CD4-positive, CD25-positive, alpha-beta regulatory T cell (primary cell): ENCODE data around the gene TRIM74. TPM values are rescaled to one million over a fixed set of nuclear protein-coding genes. Genes with fewer than 3 reads are reported as not detected.
"Not testable (repeated sequence)": the region's sequence is repeated elsewhere in the genome, so short reads cannot be mapped to it uniquely, and the experiment has no call there.

ENCODE experiments used
- ATAC-seq, 2 donors: fragments of 150-1000 bp; cut with Tn5 transposase; one replicate each; pipeline ENCODE4 v1.10.0; 2021; ENCODE audit warnings: low read depth in 2 of 2, moderate number of reproducible peaks in 2 of 2, moderate library complexity in 1 of 2
- DNase-seq, 3 donors: peaks; one replicate each; pipeline versions ENCODE4 v3.0.0 to v3.0.0-alpha.2; 2012 to 2022; ENCODE audit warnings: mixed read lengths in 1 of 3
- H3K27ac ChIP-seq: one replicate; pipeline ENCODE4 v1.7.0; 2013; ENCODE audit warnings: mild to moderate bottlenecking, low read length; ENCODE audit not compliant: insufficient read depth, poor library complexity, severe bottlenecking
- H3K27me3 ChIP-seq: one replicate; pipeline ENCODE4 v1.7.0; 2013; ENCODE audit warnings: low read length; ENCODE audit not compliant: control insufficient read depth, insufficient read depth
- H3K36me3 ChIP-seq: one replicate; pipeline ENCODE4 v1.7.0; 2013; ENCODE audit warnings: mild to moderate bottlenecking, low read length, moderate library complexity; ENCODE audit not compliant: control insufficient read depth, insufficient read depth
- H3K4me1 ChIP-seq: 2 replicates; pipeline ENCODE4 v1.7.0; 2013; ENCODE audit warnings: mild to moderate bottlenecking, low read length; ENCODE audit not compliant: insufficient read depth, control insufficient read depth, poor library complexity, severe bottlenecking
- H3K4me3 ChIP-seq: one replicate; pipeline ENCODE4 v1.7.0; 2013; ENCODE audit warnings: low read depth, mild to moderate bottlenecking, low read length, moderate library complexity
- H3K9me3 ChIP-seq, 2 experiments: 1 replicate in 1 of 2; 2 replicates in 1 of 2; pipeline ENCODE4 v1.7.0; 2013; ENCODE audit warnings: low read length in 2 of 2, mild to moderate bottlenecking in 1 of 2, moderate library complexity in 1 of 2; ENCODE audit not compliant: control insufficient read depth in 2 of 2
- H3K27ac Mint-ChIP-seq, 3 donors: one replicate each; pipeline ENCODE4 v1.8.0; 2020 to 2022; ENCODE audit warnings: mild to moderate bottlenecking in 3 of 3, mixed read lengths in 3 of 3, moderate library complexity in 2 of 3
- H3K27me3 Mint-ChIP-seq: one replicate; pipeline ENCODE4 v1.8.0; 2022; ENCODE audit warnings: mild to moderate bottlenecking, mixed read lengths
- H3K36me3 Mint-ChIP-seq: one replicate; pipeline ENCODE4 v1.8.0; 2020; ENCODE audit warnings: mixed read lengths
- H3K4me1 Mint-ChIP-seq, 4 donors: one replicate each; pipeline ENCODE4 v1.8.0; 2020 to 2022; ENCODE audit warnings: mixed read lengths in 4 of 4, mild to moderate bottlenecking in 1 of 4
- H3K4me3 Mint-ChIP-seq, 4 donors: one replicate each; pipeline ENCODE4 v1.8.0; 2020 to 2022; ENCODE audit warnings: mild to moderate bottlenecking in 4 of 4, mixed read lengths in 4 of 4, moderate library complexity in 3 of 4
- H3K9me3 Mint-ChIP-seq, 7 donors: one replicate each; pipeline ENCODE4 v1.8.0; 2020 to 2022; ENCODE audit warnings: mixed read lengths in 7 of 7, mild to moderate bottlenecking in 3 of 7, moderate library complexity in 2 of 7
- polyA plus RNA-seq, 4 donors: library from polyadenylated mRNA; unstranded; fragments of 300-500 nt; fragmentation: Illumina TruSeq; gene quantifications; one replicate each; pipeline ENCODE4 v1.2.3, GENCODE V29; 2021
- total RNA-seq: library from RNA; stranded (reverse); gene quantifications from one replicate; pipeline ENCODE4 v1.2.3, GENCODE V29; 2022

Gene TRIM74
- total and polyA plus RNA-seq, 5 donors from 2014 or later = 3.3 TPM; not detected in 4

- not testable (repeated sequence) for H3K4me1 ChIP-seq, H3K4me3 Mint-ChIP-seq, H3K4me1 Mint-ChIP-seq, H3K27ac Mint-ChIP-seq, H3K9me3 ChIP-seq, H3K36me3 Mint-ChIP-seq, H3K27me3 ChIP-seq, ATAC-seq, DNase-seq, H3K9me3 Mint-ChIP-seq, H3K27me3 Mint-ChIP-seq, H3K27ac ChIP-seq, H3K4me3 ChIP-seq, H3K36me3 ChIP-seq
Observed at GRCh38 chr7:72966892-72967291, 2.4 kb downstream of the TRIM74 start.

GRCh38 chr7:72965186-72965975 lies 3.9 kb downstream of the TRIM74 start:
- H3K4me3 ChIP-seq, DNase-seq, H3K27me3 Mint-ChIP-seq, H3K4me1 Mint-ChIP-seq, H3K9me3 Mint-ChIP-seq, H3K27ac ChIP-seq, H3K4me3 Mint-ChIP-seq, H3K36me3 Mint-ChIP-seq, H3K27me3 ChIP-seq, H3K4me1 ChIP-seq, H3K36me3 ChIP-seq, H3K27ac Mint-ChIP-seq, H3K9me3 ChIP-seq: not testable (repeated sequence)
- ATAC-seq = peak; percentile 79 to 83

- H3K27me3 ChIP-seq, H3K4me1 Mint-ChIP-seq, H3K4me3 Mint-ChIP-seq, H3K9me3 ChIP-seq, H3K27ac Mint-ChIP-seq, H3K27me3 Mint-ChIP-seq, H3K36me3 ChIP-seq, H3K4me3 ChIP-seq, H3K27ac ChIP-seq, H3K4me1 ChIP-seq, H3K36me3 Mint-ChIP-seq, ATAC-seq, H3K9me3 Mint-ChIP-seq, DNase-seq: not testable (repeated sequence)
Observed at GRCh38 chr7:72963056-72963455, 6.2 kb downstream of the TRIM74 start.

- not testable (repeated sequence) for H3K9me3 Mint-ChIP-seq, H3K27ac ChIP-seq, H3K27ac Mint-ChIP-seq, H3K9me3 ChIP-seq, ATAC-seq, H3K36me3 ChIP-seq, DNase-seq, H3K27me3 Mint-ChIP-seq, H3K4me3 Mint-ChIP-seq, H3K36me3 Mint-ChIP-seq, H3K4me1 ChIP-seq, H3K27me3 ChIP-seq, H3K4me3 ChIP-seq, H3K4me1 Mint-ChIP-seq
Observed at GRCh38 chr7:72961346-72961650, 8.0 kb downstream of the TRIM74 start.

- H3K4me1 ChIP-seq, H3K4me1 Mint-ChIP-seq, H3K27ac Mint-ChIP-seq, H3K9me3 ChIP-seq, ATAC-seq, H3K9me3 Mint-ChIP-seq, H3K4me3 Mint-ChIP-seq, H3K27me3 ChIP-seq, H3K36me3 ChIP-seq, DNase-seq, H3K27me3 Mint-ChIP-seq, H3K4me3 ChIP-seq, H3K27ac ChIP-seq, H3K36me3 Mint-ChIP-seq: not testable (repeated sequence)
Observed at GRCh38 chr7:72960626-72961345, 8.5 kb downstream of the TRIM74 start.

GRCh38 chr7:72960029-72960428 lies 9.2 kb downstream of the TRIM74 start:
- not testable (repeated sequence) for H3K27ac Mint-ChIP-seq, H3K9me3 Mint-ChIP-seq, H3K27ac ChIP-seq, H3K4me1 Mint-ChIP-seq, H3K4me3 Mint-ChIP-seq, DNase-seq, H3K4me3 ChIP-seq, H3K36me3 ChIP-seq, H3K4me1 ChIP-seq, H3K36me3 Mint-ChIP-seq, H3K27me3 ChIP-seq, H3K27me3 Mint-ChIP-seq, H3K9me3 ChIP-seq, ATAC-seq

- Mint-ChIP-seq H3K27ac (peak overlapping the region in 1 of 3 donors; percentile 92), H3K4me3 (peak overlapping the region; percentile 84 to 91 (median 86))
- not testable (repeated sequence) for H3K27me3 Mint-ChIP-seq, H3K4me1 Mint-ChIP-seq, H3K9me3 ChIP-seq, H3K36me3 ChIP-seq, H3K27me3 ChIP-seq, H3K4me1 ChIP-seq, H3K9me3 Mint-ChIP-seq, H3K27ac ChIP-seq, H3K4me3 ChIP-seq, H3K36me3 Mint-ChIP-seq
- DNase-seq (peak in 2 of 3 donors; percentile 18 to 21), ATAC-seq (peak; percentile 95 to 97)
Observed at GRCh38 chr7:72954563-72955198, 14.6 kb downstream of the TRIM74 start.
